ENCODE results near the gene ZNF174.

ZNF174 gene

DNA sequence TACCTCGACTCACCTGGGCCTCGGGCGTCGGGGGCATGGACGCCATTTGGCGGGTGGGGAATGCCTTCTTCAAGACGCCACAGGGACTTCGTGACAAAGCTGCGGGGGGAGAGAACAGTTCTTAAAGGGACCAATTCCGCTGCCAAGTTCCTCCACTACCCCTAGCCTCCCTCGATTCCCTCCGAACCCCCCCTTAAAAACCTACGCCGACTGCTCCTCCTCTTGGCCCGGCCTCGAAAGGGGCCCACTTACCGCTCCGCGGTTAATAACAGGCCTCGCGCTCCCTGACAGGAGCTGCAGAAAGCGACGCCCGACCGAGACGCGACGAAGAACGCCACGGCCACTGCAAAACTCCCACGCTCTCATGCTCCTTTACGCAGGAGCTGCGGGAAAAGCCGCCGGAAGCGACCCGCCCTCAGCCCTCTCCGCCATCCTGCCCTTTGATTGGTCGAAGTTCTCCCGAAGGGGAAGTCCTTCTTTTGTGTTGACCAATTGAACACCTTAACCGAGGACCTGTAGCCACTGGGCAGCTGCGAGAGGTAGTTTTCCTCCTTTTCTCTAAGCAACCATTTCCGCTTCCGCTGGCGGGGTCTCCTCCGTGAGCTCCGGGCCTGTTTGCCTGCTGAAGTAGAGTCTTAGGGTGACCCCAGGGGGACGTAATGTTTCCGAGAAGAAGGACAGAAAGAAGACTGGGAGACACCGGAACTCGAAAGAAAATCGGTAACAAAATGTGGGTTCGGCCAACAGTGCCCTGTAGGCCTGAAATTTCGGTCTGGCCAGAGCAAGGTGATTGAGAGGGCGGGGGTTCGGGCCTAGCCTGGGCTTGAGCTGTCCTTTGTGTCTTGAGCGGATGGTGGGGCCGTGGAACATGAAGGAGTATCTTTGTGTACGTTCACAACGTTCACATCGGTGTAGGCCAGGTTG is 42.4 kb downstream of the ZNF174 start, which contains the start of the genes NAA60 and ZNF597:
TSS of gene NAA60 (plus strand) at position 573 of the 924 bp plus-strand sequence. CDS start 32,548 bp downstream, outside the sequence.
TSS of gene ZNF597 (minus strand) at position 397 of the 924 bp plus-strand sequence. CDS start at position 46, 351 bp downstream.
- peak; percentile 61 for DNase-seq (ENCODE audit: low read depth)

DNA sequence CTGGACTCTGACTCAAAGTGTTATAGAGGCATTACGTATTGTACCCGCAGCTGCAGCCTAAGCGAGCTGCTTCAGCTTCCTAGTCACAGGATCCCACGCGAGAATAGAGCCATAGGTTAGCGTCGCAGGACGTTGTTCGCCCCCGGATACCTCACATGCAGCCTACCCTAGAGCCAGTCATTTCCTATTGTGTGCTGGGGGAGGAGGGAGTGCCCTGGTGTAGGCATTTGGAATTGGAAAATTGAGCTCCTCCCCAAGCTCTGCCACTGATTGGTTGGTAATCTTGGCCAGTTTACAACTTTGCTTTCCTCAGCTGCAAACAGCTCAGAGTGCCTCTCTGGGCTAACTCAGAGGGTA is 43.0 kb downstream of the ZNF174 start:
- no peak for DNase-seq (ENCODE audit: low read depth)

DNA sequence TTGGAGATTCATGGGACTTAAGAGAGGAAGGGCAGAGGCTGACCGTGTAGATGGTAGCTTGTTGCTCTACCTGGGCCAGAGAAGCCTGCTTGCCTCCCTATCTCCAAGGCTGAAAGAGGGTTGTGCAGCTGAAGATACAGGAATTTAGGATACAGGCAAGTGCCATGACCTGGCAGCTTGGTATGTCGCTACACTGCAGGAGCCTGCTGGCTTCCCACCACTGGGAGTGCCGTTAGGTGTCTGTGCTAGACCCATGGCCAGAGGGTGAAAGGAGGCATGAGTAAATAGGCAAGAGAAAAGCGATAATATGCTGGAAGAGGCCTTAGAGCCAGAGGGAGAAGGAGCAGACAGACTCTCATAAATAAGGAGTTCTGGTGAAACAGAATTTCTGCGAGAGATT is 53.1 kb downstream of the ZNF174 start:
- no peak for DNase-seq (ENCODE audit: low read depth)

DNA sequence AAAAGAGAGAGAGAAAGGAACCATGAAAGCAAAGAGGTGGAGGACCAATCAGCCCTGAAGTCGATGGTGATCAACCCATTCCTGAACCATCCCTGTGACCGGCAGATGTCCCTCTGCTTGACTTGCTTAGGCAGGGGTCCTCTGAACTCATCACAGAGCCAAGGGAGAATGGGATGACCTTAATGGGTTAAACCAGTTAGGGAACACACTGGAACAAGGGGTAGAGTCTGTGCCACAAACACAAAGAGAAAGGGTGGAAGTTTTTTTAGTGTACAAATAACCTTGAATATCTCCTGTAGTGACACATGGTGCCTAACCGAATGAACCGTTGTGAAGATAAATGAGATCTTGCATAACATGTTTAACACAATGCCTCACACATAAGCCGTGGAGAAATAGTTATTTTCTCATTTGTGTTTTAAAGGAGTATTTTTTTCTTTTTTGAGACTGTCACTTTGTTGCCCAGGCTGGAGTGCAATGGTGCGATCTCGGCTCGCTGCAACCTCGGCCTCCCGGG is 53.7 kb downstream of the ZNF174 start:
- no peak for DNase-seq (ENCODE audit: low read depth)

DNA sequence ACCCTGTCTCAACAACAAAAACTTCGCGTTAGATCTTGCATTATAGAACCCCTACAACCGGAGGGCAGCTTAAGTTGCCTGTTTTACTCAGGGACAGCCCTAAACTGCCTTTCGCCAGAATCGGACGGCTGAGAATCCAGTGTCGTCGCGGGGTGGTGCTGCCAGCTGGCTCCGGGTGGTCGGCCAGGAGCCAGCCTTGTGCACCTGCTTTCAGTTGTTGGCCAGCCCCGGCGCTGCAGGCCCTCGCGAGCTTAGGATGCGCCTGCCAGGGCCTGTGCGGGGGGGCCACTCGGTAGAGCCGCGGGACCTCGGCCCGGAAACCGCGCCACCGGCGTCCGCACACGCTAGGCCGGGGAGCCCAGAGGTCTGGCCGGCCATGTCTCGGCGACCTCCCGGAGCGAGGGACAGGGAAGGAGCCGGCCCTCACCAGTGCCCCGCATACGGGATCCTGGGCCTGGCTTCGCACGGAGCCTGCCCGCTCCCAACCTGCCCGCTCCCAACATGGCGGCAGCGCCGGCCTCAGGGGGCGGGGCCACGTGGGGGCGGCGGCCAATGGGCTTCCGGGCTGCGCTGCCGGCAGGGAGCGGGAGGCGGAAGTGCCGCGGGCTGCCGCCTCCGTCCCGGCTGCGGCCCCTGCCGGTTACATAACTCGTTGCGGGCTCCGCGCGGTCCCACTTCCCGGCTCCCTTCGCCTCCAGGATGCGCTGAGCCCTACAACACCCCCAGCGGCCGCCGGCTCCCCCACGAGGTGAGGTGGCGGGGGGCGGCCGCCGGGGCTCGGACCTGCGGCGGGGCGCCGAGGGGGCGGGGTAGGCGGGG is 56.6 kb downstream of the ZNF174 start:
- peak; percentile 82 for DNase-seq (ENCODE audit: low read depth)

DNA sequence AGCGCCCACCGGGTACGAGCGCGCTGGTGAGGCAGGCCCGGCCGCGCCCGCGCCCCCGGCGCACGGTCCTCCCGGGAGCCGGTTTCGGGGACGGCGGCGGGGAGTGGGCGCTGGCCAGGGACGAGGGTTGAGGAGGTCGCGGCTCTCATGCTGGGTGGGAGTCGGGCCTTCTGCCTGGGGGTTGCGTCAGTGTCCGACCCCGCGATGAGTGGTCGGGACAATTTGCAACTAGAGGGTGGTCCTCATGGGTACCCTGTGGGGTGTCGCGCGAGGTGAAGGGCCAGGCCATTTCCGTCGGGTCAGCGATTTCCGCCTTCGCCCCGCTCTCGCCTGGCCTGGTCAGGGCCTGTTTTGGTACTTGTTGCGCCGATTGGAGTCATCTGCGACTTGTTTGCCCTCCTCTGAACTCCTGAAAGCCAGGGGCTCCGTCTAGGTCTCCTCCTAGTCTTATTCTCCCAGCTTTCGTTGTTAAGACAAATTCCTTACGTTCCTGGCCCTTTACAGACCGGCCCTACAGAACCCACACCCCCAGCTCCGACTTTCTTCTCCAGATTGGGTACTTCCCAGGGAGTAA is 57.4 kb downstream of the ZNF174 start:
- DNase-seq (ENCODE audit: low read depth), result no peak

DNA sequence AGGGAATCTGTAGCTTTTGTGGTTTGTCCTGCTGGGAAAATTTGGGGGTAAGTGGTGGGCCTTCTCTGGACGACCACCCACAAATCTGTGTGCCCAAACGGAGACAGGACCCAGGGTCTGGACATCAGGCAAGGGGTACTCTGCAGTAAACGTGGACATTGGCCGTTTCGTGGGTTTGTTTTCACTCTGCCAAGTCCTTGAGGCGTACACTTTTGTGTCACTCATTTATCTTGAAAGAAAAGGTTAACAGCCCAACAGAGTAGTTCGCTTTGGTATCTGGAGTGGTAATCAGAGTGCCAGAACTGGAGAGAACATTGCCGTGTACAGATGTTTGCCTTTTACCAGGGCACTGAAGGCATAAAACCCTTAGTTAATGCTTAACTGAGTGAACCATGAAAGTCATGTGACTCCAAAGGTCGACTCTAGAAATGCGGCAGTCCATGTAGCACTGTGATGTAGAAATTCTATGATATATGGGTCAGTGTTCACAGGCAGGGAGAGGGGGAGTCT is 57.9 kb downstream of the ZNF174 start:
- DNase-seq (ENCODE audit: low read depth), result no peak
